Stimulated activated CD8-positive, alpha-beta memory T cell treated with anti-CD3 and anti-CD28 coated beads, Interleukin-15, amount 100 ng/mL, for 24 hours (primary cell): ENCODE results near the gene C12orf42.
"Not testable (repeated sequence)": the region's sequence is repeated elsewhere in the genome, so short reads cannot be mapped to it uniquely, and the experiment has no call there.

Experiments used
- DNase-seq: peaks from one replicate; pipeline ENCODE4 v3.0.0-alpha.2; 2020; ENCODE audit warnings: low read depth

C12orf42 gene

DNA sequence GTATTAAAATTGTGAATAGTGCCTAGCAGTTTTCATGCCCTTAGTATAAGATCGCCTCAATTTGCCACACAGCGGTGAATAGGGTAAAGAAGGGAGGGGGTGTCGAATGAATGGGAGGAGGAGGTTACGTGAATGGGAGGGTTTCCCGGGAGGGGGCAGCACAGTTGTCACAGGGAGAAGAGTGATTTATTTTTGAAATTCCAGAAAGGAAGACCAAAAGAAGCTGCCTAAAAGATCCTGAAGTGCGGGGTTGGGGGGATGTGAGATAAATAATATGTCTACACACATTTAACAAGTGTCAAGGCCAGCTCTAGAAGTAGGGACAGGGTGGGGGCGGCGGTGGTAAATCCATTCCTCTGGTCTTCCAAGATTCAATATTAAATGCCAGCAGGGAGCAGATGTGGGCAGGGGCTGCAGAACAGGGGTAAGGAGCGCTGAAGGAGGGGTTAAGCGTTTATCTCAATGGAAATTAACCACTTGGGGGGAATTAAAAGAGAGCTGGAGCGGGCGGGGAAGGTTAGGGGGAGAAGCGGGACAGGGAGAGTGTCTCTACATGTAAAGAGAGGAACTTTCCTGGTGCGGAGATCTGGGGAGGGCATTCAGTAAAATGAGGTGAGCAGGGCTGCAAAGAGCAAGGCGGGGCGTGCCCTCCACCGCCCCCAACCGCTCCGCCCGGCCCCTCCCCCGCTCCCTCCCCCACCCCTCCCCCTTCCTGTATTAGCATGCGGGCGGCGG, 867 bp downstream of the C12orf42 start:
- no peak for DNase-seq

DNA sequence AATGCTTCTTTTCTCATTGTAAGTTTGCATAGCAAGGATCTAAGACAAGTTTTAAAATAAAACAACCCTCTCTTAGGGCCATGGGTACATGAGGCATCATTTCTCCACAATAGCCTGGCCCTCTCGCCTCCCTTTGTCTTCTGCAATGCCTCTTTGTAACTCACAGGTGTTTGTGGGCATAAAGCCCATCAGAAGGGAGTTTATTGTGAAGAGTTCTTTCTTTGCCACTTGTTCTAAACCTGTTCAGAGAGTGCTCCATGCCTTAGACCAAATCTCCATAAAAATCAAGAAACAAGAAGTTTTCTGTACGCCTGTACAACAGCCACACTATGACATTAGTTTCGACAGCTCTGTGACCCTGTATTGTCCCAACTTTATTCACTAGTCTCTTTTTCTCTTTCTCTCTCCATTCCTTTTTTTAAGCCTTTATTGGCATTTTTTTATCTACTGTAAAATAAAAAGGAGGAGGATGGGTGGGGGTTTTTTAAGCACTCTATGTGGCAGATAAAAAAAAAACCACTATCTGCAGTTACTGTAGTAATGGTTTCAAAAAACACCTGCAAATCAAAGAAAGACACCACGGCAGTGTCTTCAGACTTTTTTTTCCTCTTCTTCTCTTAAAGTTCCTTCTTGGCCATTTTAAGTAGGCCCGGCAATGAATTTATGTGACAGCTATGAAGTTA, 1.6 kb downstream of the C12orf42 start:
- no peak for DNase-seq

DNA sequence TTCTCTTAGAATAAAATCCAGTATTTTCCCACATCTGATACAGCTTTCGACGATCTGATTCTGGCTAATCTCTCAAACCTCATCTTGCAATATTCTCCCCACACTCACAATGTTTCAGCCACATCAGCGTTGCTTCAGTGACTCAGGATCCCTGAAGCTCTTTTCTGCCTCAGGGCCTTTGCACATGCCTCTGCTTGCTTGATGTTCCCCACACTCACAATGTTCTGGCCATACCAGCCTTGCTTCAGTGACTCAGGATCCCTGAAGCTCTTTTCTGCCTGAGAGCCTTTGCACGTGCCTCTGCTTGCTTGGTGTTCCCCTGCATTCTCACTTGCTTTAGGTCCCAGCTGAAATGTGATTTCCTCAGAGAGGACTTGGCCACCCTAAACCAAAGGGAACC, 2.6 kb downstream of the C12orf42 start:
- DNase-seq, result no peak

DNA sequence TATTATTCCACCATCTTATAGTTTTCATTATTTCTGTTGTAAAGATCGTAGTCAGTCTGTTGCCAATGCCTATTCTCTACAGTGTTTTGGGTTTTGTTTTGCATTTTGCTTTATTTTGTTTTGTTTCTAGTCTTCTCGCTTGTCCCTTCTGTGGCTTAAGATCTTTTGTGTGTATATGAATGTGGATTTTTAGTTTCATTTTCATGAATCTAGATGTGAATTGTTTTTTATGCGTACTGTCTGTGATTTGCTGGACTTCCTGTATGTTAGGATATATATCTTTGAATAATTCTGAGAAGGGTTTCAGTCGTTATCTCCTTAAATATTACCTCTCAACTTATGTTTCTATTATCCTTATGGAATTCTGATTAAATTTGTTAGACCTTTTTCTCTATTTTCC, 13.4 kb downstream of the C12orf42 start:
- DNase-seq, result no peak

DNA sequence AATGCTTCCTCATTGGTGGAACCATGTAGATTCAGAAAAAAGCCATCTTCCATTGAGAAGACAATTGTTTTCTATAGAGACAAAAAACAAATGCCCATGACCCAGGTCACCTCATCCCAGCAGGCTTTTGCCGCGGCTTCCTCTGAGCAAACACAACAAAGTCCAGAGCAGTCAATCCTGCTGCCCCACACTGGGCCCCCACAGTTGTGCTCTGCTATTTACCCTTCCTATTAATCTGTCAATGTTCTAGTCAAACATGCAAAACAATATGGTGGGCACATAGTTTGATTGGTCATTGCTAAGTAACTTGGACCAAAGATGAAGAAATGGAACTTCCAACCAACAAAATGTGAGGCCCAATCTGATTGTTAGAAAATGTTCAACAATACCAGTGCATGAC, 20.7 kb downstream of the C12orf42 start:
- no peak for DNase-seq

DNA sequence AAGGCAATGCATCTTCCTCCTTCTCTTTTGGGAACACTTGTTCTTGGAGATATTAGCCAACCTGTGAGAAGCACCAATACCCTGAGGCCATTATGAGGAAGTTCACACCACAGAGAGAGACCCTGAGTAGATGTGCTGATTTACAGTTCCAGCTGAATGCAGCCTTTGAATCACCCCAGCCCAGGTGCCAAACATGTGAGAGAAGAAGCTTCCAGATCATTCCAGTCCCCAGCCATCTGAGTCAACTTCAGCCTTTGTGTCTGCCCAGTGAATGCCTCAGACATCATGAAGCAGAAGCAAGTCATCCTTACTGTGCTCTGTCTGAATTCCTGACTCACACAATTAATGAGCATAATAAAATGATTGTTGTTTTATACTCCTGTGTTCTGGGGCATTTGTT, 25.1 kb downstream of the C12orf42 start:
- no peak for DNase-seq

DNA sequence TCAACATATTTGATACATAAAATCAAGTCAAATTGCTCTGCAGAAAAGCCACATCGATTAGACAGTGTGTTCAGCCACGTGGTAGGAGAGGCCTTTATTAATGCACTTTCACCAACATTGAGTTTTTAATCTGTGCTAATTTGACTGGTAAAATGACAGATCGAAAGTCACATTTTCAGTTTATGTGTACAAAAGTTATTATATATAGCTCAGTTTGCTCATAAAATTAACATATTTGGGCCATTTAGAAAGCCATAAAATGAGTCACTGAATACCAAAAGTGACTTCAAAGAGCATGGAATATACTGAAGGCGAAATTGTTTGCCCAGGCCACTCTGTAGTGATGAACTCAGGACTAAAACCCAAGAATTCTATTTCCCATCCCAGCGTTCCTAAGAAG, 26.0 kb downstream of the C12orf42 start:
- no peak for DNase-seq

DNA sequence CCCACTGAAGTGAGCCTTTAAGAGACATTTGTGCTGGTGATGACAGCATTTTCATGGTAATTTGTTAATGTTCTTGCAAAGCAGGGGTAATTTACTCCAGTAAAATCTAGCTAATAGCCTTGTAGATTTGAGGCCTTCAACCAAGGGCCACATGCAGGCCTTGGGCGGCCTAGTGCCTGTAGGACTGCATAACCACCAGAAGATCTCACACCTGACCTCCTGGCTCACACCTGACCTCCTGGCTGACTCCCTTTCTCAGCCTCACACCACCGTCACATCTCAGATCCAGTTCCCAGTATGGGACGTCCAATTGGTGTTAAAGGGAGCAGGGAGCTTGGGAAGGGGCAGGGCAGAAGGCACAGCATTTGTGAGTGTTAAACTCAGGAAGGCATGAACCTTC, 26.9 kb downstream of the C12orf42 start:
- no peak for DNase-seq

DNA sequence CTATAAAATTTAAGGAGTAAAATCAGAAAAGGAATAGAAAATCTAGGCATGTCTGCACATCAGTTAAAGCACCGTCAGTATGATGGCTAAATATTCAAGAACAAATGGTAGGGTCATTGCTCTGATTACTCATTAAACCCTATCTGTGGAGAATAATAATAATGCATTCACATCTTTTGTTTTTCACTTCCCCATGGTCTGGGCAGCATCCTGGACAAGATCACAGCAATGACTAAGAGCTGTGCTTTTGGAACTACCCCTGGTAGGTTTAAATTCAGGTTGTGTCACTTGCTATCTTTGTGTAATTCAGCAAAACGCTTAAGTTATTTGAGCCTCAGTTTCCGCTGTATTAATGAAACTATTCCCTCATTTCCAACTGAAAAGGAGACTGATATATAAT, 33.1 kb downstream of the C12orf42 start:
- no peak for DNase-seq

DNA sequence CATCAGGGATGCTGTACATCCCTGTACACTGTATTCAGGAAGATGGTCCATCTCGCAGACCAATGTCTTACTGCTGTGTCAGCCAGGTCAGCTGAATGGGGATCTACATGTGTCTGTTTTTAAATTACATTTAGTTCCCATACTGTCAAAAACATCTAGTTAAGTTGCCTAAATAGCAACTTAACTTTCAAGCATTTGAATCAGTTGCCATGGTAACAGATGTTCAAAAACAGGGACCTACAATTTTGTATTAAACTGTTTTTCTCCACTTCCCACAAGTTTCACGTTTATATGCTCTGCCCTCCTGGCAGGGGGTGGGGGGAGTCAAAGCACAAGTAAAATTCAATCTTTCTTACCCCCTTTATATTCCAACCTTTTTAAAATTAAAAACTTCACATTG, 38.3 kb downstream of the C12orf42 start:
- DNase-seq, result no peak

DNA sequence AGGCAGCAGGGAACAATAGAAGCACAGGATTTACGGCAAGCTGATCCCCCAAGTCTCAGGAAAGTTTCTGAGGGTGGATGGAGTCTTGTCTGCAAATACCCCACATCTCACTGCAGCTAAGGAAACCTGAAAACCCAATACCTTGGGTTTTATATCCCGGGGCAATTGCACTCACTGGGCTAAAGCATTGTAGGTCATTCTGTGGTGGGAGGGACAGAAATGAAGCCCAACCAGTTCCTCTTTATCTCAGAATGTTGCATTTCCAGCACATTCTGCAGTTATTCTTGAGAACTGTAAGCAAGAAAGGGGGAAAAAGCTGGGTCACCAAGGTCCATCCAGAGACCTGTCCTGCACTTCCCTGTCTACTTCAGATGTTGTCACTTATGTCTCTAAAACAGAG, 39.8 kb downstream of the C12orf42 start:
- no peak for DNase-seq

DNA sequence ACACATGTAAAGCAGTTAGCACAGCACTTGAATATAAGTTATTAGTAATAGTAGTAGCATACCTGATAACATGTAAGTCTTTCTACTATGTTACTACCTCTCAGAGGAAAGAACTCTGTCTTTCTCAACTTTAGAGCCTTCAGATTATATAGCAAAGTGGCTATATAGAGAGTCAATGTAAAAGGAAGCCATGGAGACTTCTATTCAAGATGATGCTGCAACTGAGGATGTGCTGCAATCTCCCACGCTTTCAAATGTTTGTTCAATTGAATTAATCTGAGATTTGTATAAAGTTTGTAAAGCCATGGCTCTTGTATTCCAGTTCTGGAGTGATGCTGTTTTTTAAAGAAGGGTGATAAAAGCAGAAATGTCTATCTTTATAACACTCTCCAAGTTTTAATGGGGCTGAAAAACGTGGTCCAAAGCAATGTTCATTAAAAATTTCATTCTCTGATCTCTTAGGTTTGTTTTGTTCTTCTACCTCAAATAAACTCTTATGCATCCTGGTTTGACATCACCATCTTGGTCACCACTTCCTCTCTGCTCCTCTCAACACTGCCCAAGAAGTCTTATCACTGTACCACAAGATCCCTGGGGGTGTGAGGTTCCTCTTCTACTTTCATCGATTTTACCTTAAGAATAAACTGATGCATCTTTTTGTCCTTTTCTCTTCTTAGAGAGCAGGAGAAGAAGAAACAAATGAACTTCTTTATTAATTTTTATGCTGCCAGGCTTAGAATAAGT, 40.6 kb downstream of the C12orf42 start:
- no peak for DNase-seq

DNA sequence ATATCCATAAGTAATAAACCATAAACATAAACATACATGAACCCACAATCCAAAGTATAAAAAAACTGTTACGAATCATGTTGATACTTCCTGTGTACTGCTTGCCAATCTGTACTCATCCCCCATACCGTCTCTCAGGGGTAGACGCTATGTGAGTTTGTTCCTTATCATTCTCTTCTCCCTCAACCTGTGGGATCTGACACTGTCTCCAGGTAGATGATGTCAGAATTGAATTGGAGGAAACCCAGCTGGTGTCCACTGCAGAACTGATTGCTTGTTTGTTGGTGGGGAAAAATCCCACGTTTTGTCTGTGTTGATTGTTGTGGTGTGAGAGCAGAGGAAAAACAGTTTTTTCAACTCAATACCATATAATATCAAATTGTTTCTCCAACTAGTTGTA, 50.8 kb downstream of the C12orf42 start:
- DNase-seq, result no peak

DNA sequence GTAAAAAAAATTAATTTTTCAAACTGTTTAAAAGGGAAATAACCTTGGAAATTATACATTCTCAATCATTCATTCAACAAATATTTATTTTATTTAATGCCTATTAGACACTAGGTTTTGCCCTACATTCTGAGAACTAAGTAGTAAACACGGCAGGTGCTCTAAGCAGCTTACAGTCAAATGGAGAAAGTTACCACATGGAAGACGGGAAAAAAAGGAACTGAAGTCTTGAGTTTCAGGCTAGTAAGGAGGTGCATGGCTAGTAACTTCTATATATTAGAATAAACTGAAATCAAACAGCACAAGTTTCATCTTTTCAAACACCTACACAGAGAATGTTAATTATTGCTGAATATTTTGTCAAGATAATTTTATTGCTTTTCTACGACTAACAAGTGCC, 52.9 kb downstream of the C12orf42 start:
- no peak for DNase-seq

DNA sequence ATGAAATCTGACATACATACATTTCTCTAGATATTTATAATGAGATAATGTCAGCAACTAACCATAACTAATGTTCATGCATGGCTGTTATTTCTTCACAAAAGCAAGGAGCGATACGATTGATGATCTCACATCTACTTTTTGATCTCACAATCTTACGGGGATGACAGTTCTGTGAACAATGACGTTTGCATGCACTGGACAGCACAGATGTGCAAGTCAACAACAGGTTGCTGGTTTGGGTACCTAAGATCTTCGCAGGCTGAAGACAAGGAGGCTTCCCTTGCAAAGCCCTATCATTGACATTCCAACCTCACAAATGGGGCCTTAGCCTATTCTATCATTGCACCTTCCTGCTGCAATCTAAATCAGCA, 53.6 kb downstream of the C12orf42 start:
- no peak for DNase-seq

DNA sequence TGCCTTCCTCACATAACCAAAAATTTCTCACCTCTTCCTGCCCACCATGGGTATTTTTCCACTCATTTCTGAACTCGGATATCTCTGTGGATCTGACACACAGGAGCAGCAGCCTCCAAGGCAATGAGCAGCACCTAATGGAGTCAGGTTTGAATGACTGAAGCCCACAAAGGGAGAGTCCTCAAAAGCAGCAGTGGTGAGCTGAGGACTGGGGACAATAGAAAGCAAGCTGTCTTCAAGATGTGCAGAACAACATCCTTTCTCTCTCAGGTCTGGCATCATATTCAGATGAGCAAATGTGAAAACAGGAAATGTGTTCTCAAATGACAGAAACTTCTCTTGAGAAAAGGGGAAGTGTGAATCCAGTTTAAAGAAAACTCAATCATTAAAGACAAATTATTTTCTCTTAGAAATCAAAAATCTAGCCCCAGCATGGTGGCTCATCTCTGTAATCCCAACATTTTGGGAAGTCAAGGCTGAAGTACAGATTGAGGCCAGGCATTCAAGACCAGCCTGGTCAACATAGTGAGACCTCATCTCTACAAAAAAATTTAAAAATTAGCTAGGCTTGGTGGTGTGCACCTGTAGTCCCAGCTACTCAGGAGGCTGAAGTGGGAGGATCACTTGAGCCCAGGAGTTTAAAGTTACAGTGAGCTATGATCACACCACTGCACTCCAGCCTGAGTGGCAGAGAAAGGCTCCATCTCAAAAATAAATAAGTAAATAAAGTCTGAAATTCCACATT, 54.2 kb downstream of the C12orf42 start:
- no peak for DNase-seq

DNA sequence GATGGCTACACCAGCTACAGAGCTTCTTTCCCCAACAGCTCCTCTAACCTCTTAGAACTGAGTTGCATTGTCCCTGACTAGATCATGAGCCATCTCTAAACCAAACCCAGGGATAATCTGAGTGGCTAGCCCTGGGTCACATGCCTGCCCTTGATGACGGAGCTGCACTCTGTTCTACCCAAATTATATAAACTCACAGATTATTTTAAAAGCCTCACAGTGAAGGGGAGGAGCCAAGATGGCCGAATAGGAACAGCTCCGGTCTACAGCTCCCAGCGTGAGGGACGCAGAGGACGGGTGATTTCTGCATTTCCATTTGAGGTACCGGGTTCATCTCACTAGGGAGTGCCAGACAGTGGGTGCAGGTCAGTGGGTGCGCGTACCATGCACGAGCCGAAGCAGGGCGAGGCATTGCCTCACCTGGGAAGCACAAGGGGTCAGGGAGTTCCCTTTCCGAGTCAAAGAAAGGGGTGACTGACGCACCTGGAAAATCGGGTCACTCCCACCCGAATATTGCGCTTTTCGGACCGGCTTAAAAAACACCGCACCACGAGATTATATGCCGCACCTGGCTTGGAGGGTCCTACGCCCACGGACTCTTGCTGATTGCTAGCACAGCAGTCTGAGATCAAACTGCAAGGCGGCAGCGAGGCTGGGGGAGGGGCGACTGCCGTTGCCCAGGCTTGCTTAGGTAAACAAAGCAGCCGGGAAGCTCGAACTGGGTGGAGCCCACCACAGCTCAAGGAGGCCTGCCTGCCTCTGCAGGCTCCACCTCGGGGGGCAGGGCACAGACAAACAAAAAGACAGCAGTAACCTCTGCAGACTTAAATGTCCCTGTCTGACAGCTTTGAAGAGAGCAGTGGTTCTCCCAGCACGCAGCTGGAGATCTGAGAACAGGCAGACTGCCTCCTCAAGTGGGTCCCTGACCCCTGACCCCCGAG, 61.3 kb downstream of the C12orf42 start:
- DNase-seq, result not testable (repeated sequence)

DNA sequence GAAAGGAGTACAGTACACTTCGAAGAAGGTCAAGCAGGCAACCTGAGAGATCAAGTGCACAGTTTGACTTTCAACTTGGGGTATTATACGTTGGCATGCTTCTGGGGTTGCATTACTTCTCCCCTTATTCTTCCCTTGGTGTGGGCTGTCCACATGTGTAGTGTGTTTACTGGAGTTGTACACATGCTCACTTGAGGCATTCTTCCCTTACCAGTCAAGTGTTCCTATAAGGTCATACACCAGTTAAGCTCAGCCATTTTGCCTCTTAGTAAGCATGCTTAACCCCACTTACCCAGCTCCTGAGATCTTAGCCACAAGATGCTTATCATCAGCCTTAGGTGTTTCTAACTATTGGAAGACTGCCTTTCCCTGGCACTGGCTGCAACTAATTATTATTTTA, 63.8 kb downstream of the C12orf42 start:
- DNase-seq, result no peak

DNA sequence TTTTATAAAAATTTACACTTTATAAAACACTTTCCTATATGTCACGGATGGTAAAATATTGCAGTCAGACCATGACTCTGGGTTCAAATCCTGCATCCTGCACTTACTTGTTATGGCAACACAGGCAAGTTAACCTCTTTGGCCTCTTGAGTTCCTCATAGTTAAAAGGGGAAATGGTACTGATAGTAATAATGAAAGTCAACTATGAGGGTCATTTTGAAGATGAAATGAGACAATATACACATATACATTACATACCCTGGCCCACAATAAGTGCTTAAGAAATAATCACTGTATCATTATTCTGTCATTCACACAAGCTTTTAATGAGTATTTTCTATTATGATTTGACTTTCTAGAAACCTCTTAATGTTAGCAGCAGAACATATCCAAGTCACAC, 64.4 kb downstream of the C12orf42 start:
- DNase-seq, result no peak

DNA sequence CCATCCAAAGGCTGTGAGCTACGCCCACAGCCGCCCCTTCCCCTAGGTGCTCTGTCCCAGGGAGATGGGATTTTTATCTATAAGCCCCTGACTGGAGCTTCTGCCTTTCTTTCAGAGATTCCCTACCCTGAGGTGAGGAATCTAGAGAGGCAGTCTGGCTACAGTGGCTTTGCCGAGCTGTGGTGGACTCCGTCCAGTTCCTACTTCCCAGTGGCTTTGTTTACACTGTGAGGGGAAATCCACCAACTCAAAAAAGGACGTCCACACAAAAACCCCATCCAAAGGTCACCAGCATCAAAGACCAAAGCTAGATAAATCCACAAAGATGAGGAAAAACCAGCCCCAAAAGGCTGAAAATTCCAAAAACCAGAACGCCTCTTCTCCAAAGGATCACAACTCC, 70.1 kb downstream of the C12orf42 start:
- not testable (repeated sequence) for DNase-seq

DNA sequence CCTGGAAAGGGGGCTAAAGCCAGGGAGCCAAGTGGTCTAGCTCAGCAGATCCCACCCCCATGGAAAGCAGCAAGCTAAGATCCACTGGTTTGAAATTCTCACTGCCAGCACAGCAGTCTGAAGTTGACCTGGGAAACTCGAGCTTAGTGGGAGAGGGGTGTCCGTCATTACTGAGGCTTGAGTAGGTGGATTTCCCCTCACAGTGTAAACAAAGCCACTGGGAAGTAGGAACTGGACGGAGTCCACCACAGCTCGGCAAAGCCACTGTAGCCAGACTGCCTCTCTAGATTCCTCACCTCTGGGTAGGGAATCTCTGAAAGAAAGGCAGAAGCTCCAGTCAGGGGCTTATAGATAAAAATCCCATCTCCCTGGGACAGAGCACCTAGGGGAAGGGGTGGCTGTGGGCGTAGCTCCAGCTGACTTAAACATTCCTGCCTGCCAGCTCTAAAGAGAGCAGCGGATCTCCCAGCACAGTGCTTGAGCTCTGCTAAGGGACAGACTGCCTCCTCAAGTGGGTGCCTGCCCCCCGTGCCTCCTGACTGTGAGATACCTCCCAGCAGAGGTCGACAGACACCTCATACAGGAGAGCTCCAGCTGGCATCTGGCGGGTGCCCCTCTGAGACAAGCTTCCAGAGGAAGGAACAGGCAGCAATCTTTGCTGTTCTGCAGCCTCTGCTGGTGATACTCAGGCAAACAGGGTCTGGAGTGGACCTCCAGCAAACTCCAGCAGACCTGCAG, 70.8 kb downstream of the C12orf42 start:
- not testable (repeated sequence) for DNase-seq
